ENCODE data around the gene STX18.

STX18 gene

GRCh38 chr4:4395849-4396627 is 145.8 kb downstream of the STX18 start:
- DNase-seq: no peak

- no peak for DNase-seq
Observed at GRCh38 chr4:4395371-4395770, 146.5 kb downstream of the STX18 start.

- no peak for DNase-seq
Observed at GRCh38 chr4:4394644-4395043, 147.2 kb downstream of the STX18 start.

- no peak for DNase-seq
Observed at GRCh38 chr4:4392501-4393183, 149.2 kb downstream of the STX18 start.

GRCh38 chr4:4391866-4392265 is 150.0 kb downstream of the STX18 start:
- no peak for DNase-seq

- no peak for DNase-seq
Observed at GRCh38 chr4:4390515-4391240, 151.2 kb downstream of the STX18 start.

GRCh38 chr4:4390046-4390445 is 151.8 kb downstream of the STX18 start:
- no peak for DNase-seq

GRCh38 chr4:4388836-4389575 is 152.8 kb downstream of the STX18 start:
- no peak for DNase-seq

GRCh38 chr4:4388311-4388790 is 153.5 kb downstream of the STX18 start:
- no peak for DNase-seq

GRCh38 chr4:4387531-4388310 is 154.1 kb downstream of the STX18 start:
- DNase-seq: peak; percentile 4 to 13

GRCh38 chr4:4386736-4387392 is 155.0 kb downstream of the STX18 start, which contains the start of gene NSG1:
Gene NSG1 (plus strand): TSS chr4:4387102. CDS start chr4:4387630, 528 bp downstream.
- DNase-seq: peak; percentile 50 to 56

GRCh38 chr4:4386296-4386735 is 155.5 kb downstream of the STX18 start:
- DNase-seq: peak; percentile 41 to 47

- no peak for DNase-seq
Observed at GRCh38 chr4:4385729-4386295, 156.0 kb downstream of the STX18 start.

GRCh38 chr4:4384837-4385236 is 157.0 kb downstream of the STX18 start:
- DNase-seq: peak; percentile 22 to 43

- DNase-seq: no peak
Observed at GRCh38 chr4:4383085-4383484, 158.8 kb downstream of the STX18 start.

- DNase-seq: no peak
Observed at GRCh38 chr4:4379540-4380087, 162.2 kb downstream of the STX18 start.

- no peak for DNase-seq
Observed at GRCh38 chr4:4377732-4378460, 164.0 kb downstream of the STX18 start.

GRCh38 chr4:4377191-4377590 is 164.7 kb downstream of the STX18 start:
- DNase-seq: no peak

GRCh38 chr4:4376074-4376473 is 165.8 kb downstream of the STX18 start:
- DNase-seq: no peak
